A549 (cell line): ENCODE data around the gene FAM163A. TPM values are rescaled to one million over a fixed set of nuclear protein-coding genes. Genes with fewer than 3 reads are reported as not detected.

Experiments used
- ATAC-seq, 2 experiments: fragments of 200-7000 bp in 1 of 2; fragments of >200 bp in 1 of 2; cut with Nextera tagmentation in 1 of 2; cut with Tn5 transposase in 1 of 2; 3 replicates each; pipeline versions ENCODE4 v1.8.0 to v1.9.1; 2018 to 2020; ENCODE audit warnings: mild to moderate bottlenecking in 1 of 2, moderate library complexity in 1 of 2
- CTCF ChIA-PET: fragments of 300-600 bp; sonication (Branson Sonifier 250); formaldehyde crosslinking; extraction: SDS; loops from one replicate; lab custom pipeline; 2021; ENCODE audit warnings: antibody characterized with exemption, inconsistent platforms; lab: Yijun Ruan, JAX
- POLR2A ChIA-PET: fragments of 350-600 bp; formaldehyde crosslinking; extraction: SDS; loops from one replicate; lab custom pipeline; 2021; ENCODE audit warnings: antibody characterized with exemption, inconsistent platforms; lab: Yijun Ruan, JAX
- DNase-seq, 2 experiments: peaks; one replicate each; pipeline versions ENCODE4 v3.0.0 to v3.0.0-alpha.2; 2011 to 2016; ENCODE audit warnings: low read depth in 1 of 2, low spot score in 1 of 2
- FAIRE-seq: peaks from 2 replicates; lab custom pipeline; 2011; peaks lifted over from hg19 to GRCh38; lab: Jason Lieb, UNC
- H3K27ac ChIP-seq, 2 experiments: fragments of >200 bp; sonication (Bioruptor Twin); formaldehyde crosslinking; 3 replicates each; pipeline ENCODE4 v1.5.1; 2016 to 2017
- H3K4me1 ChIP-seq: fragments of >200 bp; sonication (Bioruptor Twin); formaldehyde crosslinking; 3 replicates; pipeline ENCODE4 v1.6.1; 2016
- H3K4me2 ChIP-seq: fragments of >200 bp; sonication (Bioruptor Twin); formaldehyde crosslinking; 3 replicates; pipeline ENCODE4 v1.6.1; 2016
- H3K4me3 ChIP-seq: fragments of >200 bp; sonication (Bioruptor Twin); formaldehyde crosslinking; 3 replicates; pipeline ENCODE4 v1.5.1; 2016
- H3K9me3 ChIP-seq: fragments of >200 bp; sonication (Bioruptor Twin); formaldehyde crosslinking; 3 replicates; pipeline ENCODE4 v1.6.1; 2016
- CHD2 ChIP-seq: fragments of 150-350 bp; IDR thresholded peaks from 2 replicates; pipeline ENCODE4 v1.6.1; 2014; ENCODE audit warnings: low read length; ENCODE audit not compliant: partially characterized antibody
- EHF ChIP-seq: fragments of 250-450 bp; sonication (Bioruptor Pico); IDR thresholded peaks from 2 replicates; pipeline ENCODE4 v1.5.0; 2020; ENCODE audit warnings: mild to moderate bottlenecking
- EHMT2 ChIP-seq: fragments of 200-600 bp; sonication (generic); IDR thresholded peaks from 2 replicates; pipeline ENCODE4 v1.6.1; 2016; ENCODE audit warnings: antibody characterized with exemption, low read depth, mild to moderate bottlenecking, moderate library complexity
- ESRRA ChIP-seq: fragments of 150-350 bp; IDR thresholded peaks from 2 replicates; pipeline ENCODE4 v1.6.1; 2014; ENCODE audit warnings: mild to moderate bottlenecking, low read length, borderline replicate concordance
- FOSL2 ChIP-seq, 2 experiments: fragments of 450-650 bp in 1 of 2; fragments of >200 bp in 1 of 2; sonication (Bioruptor Twin) in 1 of 2; formaldehyde crosslinking; IDR thresholded peaks; 2 replicates each; pipeline versions ENCODE4 v1.5.0 to v1.6.1; 2016 to 2020; ENCODE audit warnings: mild to moderate bottlenecking in 1 of 2, moderate library complexity in 1 of 2
- HEYL ChIP-seq: fragments of 250-450 bp; sonication (Bioruptor Pico); IDR thresholded peaks from 2 replicates; pipeline ENCODE4 v1.8.0; 2021; ENCODE audit warnings: mild to moderate bottlenecking, moderate library complexity
- POLR2AphosphoS2 ChIP-seq: conservative IDR thresholded peaks from 2 replicates; pipeline ENCODE4 v1.6.1; 2012; ENCODE audit warnings: low read length, improper control_type of control experiment, inconsistent platforms
- RAD21 ChIP-seq, 2 experiments: fragments of >200 bp in 1 of 2; sonication (Bioruptor Twin) in 1 of 2; formaldehyde crosslinking in 1 of 2; IDR thresholded peaks in 1 of 2; conservative IDR thresholded peaks in 1 of 2; 2 replicates in 1 of 2; 3 replicates in 1 of 2; pipeline ENCODE4 v1.6.1; 2012 to 2018; ENCODE audit warnings: inconsistent platforms in 1 of 2
- RARB ChIP-seq: fragments of 250-450 bp; sonication (Bioruptor Pico); IDR thresholded peaks from 2 replicates; pipeline ENCODE4 v1.8.0; 2021; ENCODE audit warnings: mild to moderate bottlenecking, moderate library complexity
- TFCP2L1 ChIP-seq: fragments of 250-450 bp; sonication (Bioruptor Pico); IDR thresholded peaks from 2 replicates; pipeline ENCODE4 v1.5.0; 2021; ENCODE audit warnings: mild to moderate bottlenecking
- TP53 ChIP-seq: fragments of 250-450 bp; sonication (Bioruptor Pico); IDR thresholded peaks from 2 replicates; pipeline ENCODE4 v1.5.0; 2021; ENCODE audit warnings: mild to moderate bottlenecking, moderate library complexity
- ZC3H11A ChIP-seq: fragments of 450-650 bp; IDR thresholded peaks from 2 replicates; pipeline ENCODE4 v1.6.1; 2014; ENCODE audit warnings: antibody characterized with exemption, mild to moderate bottlenecking
- WGBS: methylation state at CpG from one replicate; pipeline ENCODE4 v1.1.6; 2017; ENCODE audit errors: missing lambda C conversion rate; 5-methylcytosine and 5-hydroxymethylcytosine counted together
- polyA plus RNA-seq, 4 experiments: library from polyadenylated mRNA; depleted of rRNA in 3 of 4; stranded (reverse); fragments of >200 nt; fragmentation: RNase III in 1 of 4; extraction: RNeasy Plus Mini Kit Qiagen cat#74134 plus additional on column Dnase treatment in 1 of 4; gene quantifications; 2 replicates in 3 of 4; 3 replicates in 1 of 4; pipeline ENCODE4 v1.2.3, GENCODE V29; 2011 to 2017
- TF ChIP-seq, protein P1 (sequence below): fragments of 150-350 bp; IDR thresholded peaks from 2 replicates; pipeline ENCODE4 v1.6.1; 2014; ENCODE audit warnings: low read depth, mild to moderate bottlenecking, low read length
- TF ChIP-seq, protein P2 (sequence below): IDR thresholded peaks from 2 replicates; pipeline ENCODE4 v1.6.1; 2012; ENCODE audit warnings: low read depth, borderline replicate concordance
- TF ChIP-seq, protein P3 (sequence below): fragments of >200 bp; sonication (Bioruptor Twin); formaldehyde crosslinking; IDR thresholded peaks from 3 replicates; pipeline ENCODE4 v1.6.1; 2016
- TF ChIP-seq, protein P4 (sequence below): fragments of 200-600 bp; sonication (generic); IDR thresholded peaks from 2 replicates; pipeline ENCODE4 v1.6.1; 2016; ENCODE audit warnings: antibody characterized with exemption, mild to moderate bottlenecking, moderate library complexity
- TF ChIP-seq, protein P5 (sequence below): IDR thresholded peaks from 2 replicates; pipeline ENCODE4 v1.6.1; 2012

Gene FAM163A
- polyA plus RNA-seq, 2 of the 4 experiments (the other 2 are of a cell fraction), result not detected

DNA sequence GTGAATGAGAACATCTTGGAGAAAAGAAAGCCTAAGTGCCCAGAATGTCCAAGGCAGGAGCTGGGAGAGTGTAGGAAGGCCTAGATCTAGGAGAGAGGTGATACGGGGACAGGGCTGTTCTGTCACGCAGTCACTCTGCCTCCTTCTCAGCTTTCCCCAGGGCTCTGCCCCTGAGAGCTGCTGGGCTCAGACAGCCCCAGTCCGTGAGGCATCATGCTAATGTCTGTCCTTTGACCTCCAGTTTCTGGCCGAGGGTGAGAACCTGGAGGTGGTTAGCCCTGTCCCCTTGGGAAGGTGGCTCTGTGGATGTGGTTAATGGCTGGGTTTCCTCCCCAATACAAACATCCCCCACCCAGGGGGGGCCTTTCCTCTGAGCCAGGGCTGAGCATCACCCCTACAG lies 63.2 kb downstream of the FAM163A start (continued):
- no peak for TF ChIP-seq TFCP2L1 (CRISPR knock-in tag)
- TF ChIP-seq FOSL2 (IDR thresholded peaks at IDR 0.05), result no peak
- no peak for TF ChIP-seq FOSL2 (CRISPR knock-in tag; IDR thresholded peaks at IDR 0.05)

DNA sequence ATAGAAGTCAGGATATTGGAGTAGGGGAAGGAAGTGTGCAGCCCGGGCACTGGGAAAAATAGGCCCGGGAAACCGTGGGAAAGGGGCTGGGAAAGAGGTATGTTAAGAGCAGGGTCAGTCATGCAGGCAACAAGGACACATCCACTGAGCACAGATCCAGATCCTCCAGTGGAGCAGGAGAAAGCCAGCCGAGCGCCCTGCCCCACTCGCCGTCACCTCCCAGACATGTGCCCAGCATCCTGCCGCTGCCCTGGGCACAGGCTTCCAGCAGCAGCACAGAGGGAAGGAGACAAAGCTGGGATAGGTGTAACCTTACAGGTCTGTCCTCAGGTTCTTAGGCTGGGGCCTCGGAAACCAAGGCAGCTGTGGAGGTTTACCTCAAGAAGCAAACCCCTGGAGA lies 64.2 kb downstream of the FAM163A start:
- Histone ChIP-seq H3K9me3 (no peaks in the 10 kb centered on the region), H3K4me1 (no peaks in the 10 kb centered on the region), H3K27ac (no peak overlapping the region), H3K4me2 (no peak overlapping the region), H3K4me3 (no peak overlapping the region)
- WGBS, result 76% methylated on average over 7 of the region's 9 CpGs
- DNase-seq (no peak), FAIRE-seq (no peak), ATAC-seq (no peak)
- ChIA-PET CTCF (interaction anchor here (1.4 to 16.1 kb wide), 6 partner anchors 8 to 103 kb away, joined by 3 to 644 read pairs (median 31); no protein-coding TSS in a partner anchor), POLR2A (no interaction called here)
- TF ChIP-seq, protein P1, sequence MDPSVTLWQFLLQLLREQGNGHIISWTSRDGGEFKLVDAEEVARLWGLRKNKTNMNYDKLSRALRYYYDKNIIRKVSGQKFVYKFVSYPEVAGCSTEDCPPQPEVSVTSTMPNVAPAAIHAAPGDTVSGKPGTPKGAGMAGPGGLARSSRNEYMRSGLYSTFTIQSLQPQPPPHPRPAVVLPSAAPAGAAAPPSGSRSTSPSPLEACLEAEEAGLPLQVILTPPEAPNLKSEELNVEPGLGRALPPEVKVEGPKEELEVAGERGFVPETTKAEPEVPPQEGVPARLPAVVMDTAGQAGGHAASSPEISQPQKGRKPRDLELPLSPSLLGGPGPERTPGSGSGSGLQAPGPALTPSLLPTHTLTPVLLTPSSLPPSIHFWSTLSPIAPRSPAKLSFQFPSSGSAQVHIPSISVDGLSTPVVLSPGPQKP, result no peak
- TF ChIP-seq, protein P2, sequence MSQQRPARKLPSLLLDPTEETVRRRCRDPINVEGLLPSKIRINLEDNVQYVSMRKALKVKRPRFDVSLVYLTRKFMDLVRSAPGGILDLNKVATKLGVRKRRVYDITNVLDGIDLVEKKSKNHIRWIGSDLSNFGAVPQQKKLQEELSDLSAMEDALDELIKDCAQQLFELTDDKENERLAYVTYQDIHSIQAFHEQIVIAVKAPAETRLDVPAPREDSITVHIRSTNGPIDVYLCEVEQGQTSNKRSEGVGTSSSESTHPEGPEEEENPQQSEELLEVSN, result no peak
- TF ChIP-seq RAD21 (conservative IDR thresholded peaks at IDR 0.05 in 1 of 2, IDR thresholded peaks at IDR 0.05 in 1 of 2), result no peak
- TF ChIP-seq, protein P3, sequence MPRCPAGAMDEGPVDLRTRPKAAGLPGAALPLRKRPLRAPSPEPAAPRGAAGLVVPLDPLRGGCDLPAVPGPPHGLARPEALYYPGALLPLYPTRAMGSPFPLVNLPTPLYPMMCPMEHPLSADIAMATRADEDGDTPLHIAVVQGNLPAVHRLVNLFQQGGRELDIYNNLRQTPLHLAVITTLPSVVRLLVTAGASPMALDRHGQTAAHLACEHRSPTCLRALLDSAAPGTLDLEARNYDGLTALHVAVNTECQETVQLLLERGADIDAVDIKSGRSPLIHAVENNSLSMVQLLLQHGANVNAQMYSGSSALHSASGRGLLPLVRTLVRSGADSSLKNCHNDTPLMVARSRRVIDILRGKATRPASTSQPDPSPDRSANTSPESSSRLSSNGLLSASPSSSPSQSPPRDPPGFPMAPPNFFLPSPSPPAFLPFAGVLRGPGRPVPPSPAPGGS, result no peak
- TF ChIP-seq RARB, result no peak
- TF ChIP-seq, protein P4, sequence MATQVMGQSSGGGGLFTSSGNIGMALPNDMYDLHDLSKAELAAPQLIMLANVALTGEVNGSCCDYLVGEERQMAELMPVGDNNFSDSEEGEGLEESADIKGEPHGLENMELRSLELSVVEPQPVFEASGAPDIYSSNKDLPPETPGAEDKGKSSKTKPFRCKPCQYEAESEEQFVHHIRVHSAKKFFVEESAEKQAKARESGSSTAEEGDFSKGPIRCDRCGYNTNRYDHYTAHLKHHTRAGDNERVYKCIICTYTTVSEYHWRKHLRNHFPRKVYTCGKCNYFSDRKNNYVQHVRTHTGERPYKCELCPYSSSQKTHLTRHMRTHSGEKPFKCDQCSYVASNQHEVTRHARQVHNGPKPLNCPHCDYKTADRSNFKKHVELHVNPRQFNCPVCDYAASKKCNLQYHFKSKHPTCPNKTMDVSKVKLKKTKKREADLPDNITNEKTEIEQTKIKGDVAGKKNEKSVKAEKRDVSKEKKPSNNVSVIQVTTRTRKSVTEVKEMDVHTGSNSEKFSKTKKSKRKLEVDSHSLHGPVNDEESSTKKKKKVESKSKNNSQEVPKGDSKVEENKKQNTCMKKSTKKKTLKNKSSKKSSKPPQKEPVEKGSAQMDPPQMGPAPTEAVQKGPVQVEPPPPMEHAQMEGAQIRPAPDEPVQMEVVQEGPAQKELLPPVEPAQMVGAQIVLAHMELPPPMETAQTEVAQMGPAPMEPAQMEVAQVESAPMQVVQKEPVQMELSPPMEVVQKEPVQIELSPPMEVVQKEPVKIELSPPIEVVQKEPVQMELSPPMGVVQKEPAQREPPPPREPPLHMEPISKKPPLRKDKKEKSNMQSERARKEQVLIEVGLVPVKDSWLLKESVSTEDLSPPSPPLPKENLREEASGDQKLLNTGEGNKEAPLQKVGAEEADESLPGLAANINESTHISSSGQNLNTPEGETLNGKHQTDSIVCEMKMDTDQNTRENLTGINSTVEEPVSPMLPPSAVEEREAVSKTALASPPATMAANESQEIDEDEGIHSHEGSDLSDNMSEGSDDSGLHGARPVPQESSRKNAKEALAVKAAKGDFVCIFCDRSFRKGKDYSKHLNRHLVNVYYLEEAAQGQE, result no peak
- TF ChIP-seq CHD2, result no peak
- TF ChIP-seq EHF (CRISPR knock-in tag), result no peak
- TF ChIP-seq TP53 (CRISPR knock-in tag), result no peak
- TF ChIP-seq POLR2AphosphoS2, result no peak
- no peak for TF ChIP-seq ZC3H11A
- no peak for TF ChIP-seq EHMT2
- TF ChIP-seq, protein P5, sequence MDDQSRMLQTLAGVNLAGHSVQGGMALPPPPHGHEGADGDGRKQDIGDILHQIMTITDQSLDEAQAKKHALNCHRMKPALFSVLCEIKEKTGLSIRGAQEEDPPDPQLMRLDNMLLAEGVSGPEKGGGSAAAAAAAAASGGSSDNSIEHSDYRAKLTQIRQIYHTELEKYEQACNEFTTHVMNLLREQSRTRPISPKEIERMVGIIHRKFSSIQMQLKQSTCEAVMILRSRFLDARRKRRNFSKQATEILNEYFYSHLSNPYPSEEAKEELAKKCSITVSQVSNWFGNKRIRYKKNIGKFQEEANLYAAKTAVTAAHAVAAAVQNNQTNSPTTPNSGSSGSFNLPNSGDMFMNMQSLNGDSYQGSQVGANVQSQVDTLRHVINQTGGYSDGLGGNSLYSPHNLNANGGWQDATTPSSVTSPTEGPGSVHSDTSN, result no peak
- TF ChIP-seq ESRRA, result no peak
- TF ChIP-seq HEYL (CRISPR knock-in tag), result no peak
